GM19099 (cell line): ENCODE measurements around the gene BNC2.

Source experiments
- POLR2A ChIP-seq: IDR thresholded peaks from 3 replicates; pipeline ENCODE4 v1.6.1; 2011; ENCODE audit warnings: low read depth; ENCODE audit not compliant: insufficient read length; ENCODE audit errors: extremely low read depth

Gene BNC2

DNA sequence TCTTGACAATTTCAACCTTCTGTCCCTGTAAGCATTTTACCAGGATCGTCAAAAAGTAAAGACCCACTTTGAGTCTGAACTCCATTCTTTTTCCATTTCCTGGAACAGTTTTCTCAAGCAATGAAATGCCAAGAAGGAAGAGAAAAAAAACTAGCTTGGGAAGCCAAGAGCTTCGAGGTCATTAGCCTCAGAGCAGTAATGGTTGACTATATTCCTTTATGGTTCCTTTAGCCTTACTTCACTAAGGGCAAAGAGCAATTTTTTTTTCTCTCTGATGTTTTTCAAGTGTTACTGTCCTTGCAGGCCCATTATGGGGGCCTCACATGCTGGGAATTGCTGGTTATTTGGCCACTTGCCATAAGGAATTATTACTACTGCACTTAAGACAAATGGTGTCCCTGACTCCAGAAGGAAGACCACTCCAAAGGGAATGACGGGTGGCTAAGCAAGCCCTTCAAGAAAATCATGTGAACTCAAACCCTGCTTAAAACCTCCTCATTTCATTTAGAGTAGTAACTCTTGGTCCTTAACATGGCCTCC lies 37.1 kb downstream of the BNC2 start:
- no peak for TF ChIP-seq POLR2A

DNA sequence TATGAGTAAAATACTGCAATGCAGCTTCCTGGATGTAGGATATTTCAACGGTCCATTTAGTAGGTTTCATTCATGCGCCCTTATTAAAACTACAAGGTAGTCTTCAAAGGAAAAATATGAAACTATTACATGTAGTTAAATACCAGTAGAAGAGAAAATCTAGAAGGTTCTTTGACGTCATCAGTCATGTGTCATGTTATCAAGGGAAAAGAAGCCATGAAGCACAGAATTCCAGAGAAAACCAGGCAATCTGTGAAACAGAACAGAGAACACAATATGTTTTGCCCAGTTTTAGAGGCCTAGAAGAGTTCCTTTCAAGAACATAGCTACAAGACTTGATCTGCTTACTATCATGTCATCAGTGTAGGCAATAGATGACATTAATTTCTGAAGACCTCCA lies 38.4 kb downstream of the BNC2 start:
- TF ChIP-seq POLR2A = no peak

DNA sequence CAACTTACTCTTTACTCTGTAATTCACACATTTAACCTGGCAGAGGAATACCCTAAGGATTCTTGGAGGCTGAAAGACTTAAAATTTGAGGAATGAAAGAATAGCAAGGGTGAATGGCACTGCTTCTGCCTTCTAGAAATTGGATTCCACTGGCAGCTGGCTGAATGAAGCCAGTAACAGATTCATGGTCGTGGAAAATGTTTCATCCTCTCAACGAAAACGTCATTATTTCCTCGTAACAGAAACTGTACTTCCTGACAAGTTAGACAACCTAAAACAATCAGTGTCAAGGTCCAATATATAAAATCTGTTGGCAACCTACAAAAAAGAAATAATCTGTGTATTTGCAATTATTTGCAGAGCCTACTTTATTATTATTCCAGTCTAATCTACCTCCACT lies 39.7 kb downstream of the BNC2 start:
- no peak for TF ChIP-seq POLR2A

DNA sequence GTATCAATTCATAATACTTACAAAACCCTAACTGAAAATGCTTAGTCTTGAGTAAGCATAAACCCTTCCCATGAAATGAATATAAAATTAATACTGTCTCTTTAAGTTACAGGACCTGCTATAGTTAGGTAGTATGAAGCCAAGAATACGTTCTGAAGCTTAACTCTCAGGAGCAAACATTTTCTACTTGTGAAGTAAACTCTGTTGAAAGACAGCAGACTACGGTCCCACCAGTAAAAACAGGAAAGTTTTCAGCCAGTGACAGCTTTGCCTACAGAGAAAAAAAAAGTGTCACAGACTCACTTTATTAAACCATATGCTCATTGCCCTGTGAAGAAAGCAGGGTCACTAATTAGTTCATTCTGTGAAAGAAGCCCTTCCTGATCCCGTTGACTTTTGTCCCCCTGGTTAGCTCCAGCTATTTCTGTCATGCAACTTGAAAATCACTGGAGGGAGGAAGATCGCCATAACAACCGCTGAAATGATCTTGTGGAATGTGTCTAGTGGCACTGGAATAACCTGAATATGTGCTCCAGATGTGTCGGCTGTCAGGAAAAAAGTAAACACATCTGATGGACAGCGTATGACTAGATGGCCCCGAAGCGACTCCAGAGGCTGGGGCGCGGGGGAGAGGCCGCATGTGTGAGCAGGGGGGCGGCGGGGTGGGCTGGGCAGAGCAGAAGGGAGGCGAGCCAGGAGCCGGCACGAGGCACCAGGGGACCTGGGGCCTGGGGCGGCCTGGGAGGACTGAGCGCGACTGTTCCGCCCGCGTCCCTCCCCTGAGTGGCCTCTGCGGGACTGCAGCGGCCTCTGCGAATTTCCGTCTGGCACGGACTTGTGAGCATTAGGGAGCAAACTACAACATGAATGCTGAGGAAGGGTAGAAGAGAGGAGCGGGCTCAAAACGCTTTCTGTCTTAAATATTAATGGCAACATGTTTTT lies 41.9 kb downstream of the BNC2 start:
- TF ChIP-seq POLR2A = no peak

DNA sequence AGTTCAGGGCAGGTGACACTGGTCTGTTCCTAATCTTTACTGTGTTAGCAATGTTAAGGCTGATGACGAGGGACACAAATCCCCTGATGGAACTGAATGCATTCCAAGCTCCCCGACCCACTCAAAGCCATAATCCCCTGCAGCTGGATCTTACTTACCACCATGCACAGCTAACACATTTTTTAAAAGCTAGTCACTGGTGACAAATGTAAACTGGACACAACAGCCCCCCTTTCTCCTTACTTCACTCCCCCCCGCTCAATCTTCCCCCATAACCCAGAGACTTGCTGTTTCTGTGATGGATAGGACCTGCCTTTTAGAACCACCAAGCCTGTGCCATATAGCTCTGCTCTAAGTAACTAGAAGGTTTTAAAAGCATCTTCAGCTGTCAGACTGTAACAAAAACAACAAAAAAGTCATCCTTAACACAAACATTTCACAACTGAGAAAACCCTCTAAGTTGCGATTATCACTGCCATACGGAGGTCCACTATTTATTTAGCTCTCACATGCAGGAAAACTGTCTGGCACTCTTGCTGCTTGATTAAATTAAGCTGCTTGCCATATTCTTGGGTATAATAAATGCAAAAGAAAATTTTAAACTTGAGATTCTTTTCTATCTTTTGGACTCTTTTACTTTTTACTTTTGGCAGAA lies 44.4 kb downstream of the BNC2 start:
- TF ChIP-seq POLR2A = no peak

DNA sequence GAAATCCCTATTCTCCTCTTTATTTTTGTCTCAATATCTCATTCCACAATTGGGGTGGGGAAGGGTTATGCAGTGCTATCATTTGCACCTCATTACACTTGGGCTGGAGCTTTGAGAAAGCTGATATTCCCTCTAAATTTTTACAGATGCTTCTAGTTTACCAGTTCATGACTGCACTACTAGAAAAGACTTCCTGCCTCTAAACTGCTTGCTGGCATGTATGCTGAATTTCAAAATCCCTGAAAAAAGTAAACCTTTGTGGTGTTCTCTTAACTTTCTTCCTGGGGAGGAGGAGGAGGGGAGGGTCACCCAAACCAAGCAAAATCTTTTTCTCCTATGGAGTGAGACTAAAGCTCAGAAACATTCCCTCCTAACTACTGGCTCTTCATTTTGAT lies 45.1 kb downstream of the BNC2 start:
- no peak for TF ChIP-seq POLR2A

DNA sequence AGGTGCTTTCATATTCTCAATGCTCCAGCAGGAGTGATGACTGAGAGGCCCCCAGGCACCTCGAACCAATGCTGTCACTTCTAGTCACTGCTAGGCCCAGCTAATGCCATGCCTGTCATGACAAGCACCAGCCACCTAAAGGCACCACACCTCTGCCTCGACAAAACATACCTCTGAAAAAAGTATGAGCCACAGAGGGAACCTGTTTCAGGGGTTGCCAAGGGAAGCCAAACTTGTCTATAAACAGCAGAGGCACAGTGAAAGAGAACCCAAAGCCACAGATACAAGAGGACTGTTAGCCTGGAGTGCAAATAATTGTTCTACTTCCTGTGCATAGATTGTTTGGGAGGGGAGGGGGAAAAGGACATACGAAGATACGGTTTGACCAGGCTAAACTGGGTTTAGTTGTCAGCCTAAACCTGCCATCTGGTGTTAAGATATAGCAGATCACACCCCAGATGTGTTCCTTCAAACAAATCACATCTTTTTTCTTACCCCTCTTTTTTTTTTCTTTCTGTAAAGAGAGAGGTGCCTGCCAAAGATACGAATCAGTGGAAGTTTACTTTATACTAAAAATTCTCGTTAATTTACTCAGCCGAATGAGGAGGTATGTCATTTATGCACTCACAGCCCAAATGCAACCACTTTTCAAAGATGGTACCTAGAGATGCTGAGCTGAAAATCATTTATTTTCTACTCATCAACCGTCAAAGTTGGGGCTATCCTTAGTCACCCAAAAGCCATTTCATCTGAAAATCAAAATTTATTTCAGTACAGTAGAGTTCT lies 45.7 kb downstream of the BNC2 start:
- TF ChIP-seq POLR2A = no peak

DNA sequence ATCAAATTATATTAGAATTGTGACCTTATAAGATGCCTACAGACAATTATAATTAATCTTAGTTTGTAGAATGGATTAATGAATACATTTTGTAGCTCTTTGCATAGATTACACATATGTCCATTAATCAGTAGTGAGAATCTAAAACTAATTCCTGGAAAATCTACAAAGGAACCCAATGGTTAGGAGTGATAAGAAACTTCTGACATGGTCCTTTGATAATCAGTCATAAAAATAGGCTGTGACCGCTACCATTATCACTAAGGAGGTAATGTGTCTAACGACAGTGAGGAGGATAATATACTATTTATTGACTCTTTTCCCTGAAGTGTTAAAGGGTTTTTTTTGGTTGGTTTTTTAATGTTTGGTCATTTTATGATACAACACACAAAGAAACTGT lies 46.6 kb downstream of the BNC2 start:
- no peak for TF ChIP-seq POLR2A

DNA sequence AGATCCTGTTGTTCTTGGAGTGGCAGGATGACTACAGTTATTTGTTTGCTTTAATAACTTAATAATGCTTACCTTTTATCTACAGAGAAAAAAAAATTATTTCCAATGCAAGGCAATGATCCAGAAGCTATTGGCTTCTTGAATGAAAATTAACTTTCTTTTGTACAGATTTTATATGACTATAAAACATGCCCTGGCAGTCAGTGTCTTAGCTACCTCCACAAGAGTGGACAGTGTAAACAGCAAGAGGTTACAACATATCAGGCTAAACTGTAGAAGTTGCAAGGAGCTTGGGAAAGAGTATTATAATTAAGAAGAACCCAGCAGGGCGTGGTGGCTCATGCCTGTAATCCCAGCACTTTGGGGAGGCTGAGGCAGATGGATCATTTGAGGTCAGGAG lies 49.1 kb downstream of the BNC2 start:
- no peak for TF ChIP-seq POLR2A

DNA sequence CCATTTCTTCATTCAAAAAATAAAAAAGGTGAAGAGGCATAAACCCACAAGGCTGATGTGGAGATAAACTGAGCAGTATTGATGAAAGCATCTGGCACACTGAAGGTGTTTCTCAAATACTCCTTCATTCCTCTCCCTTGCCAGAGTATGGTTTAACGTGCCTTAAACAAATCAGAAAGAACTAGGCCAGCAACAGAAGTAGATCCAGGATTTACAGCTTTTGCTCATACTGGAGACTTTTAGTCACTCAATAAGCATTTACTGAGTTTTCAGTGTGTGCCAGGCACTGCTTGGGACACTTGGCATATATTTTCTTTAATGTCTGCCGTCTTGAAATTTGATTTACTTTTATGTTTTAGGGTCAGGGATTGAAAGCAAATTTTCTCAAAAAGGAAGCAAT lies 53.0 kb downstream of the BNC2 start:
- TF ChIP-seq POLR2A = no peak

DNA sequence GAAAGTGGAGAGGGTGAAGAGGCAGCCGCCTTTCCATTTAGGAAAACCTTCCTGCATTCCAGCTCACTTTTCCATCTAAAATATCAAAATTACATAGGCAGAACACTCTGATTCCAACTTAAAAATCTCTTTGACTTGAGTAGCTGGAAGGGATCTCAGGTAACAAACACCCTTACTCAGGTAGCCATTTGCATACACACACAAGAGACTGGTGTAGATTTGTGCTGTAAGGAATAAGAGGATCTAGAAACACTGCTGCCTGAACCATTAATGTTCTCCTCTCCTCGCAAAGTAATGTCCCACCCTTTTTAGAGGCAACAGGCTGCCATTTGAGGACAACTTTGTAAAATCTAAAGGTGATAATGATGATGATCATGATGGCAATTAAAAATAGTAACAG lies 53.5 kb downstream of the BNC2 start:
- no peak for TF ChIP-seq POLR2A

DNA sequence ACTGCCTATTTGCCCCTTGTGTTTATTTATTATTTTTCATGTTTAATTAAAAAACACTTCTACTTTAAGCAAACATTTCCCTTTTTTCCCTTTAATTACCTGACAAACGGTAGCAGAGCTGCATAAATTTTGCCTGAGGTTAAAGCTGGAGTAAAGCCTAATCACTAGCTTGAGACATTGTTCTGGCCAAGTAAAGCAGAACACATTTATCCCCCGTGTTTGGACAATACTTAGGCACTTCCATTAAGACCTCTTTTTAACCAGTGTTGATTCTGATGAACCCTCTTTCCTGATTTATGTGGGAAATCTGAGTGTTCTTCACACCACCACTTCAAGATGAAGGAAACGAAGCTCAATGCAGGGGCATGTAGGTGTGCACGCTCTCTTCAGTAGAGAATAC lies 54.5 kb downstream of the BNC2 start:
- TF ChIP-seq POLR2A = no peak

DNA sequence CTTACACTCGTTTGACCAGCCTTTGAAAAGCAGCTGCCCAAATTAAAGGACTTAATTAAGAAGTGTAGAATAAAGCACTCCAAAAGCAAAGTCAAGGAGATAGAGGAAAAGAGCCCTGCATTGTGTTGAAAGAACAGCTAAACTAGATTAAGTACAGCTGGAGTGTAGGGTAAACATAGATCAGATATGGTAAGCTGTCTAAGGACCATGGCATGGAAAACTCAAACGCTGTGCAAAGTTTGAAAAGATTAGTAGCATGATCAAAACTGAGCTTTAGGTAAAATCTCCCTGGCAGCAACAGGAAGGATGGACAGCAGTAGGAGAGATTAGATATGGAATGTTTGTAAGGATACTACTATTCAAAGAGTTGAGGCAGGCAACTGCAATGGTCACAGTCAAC lies 55.4 kb downstream of the BNC2 start:
- no peak for TF ChIP-seq POLR2A

DNA sequence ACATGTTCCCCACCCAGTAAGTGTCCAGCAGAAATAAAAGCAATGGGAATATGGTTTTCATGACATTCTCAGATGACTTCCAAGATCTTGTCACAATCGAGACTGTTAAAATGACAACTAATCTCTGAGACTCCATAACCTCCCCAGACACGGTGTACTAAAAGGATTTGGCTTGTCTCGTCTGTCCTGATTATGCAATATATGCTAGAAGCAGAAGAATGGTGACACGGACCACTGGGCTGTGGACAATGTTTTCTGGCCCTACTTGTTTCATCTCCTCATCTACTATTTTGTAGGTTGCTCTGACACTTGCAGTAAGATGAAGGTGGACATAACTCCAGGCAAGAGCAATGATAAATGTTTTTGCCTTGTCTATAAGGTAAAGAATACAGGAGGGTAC lies 56.6 kb downstream of the BNC2 start:
- no peak for TF ChIP-seq POLR2A

DNA sequence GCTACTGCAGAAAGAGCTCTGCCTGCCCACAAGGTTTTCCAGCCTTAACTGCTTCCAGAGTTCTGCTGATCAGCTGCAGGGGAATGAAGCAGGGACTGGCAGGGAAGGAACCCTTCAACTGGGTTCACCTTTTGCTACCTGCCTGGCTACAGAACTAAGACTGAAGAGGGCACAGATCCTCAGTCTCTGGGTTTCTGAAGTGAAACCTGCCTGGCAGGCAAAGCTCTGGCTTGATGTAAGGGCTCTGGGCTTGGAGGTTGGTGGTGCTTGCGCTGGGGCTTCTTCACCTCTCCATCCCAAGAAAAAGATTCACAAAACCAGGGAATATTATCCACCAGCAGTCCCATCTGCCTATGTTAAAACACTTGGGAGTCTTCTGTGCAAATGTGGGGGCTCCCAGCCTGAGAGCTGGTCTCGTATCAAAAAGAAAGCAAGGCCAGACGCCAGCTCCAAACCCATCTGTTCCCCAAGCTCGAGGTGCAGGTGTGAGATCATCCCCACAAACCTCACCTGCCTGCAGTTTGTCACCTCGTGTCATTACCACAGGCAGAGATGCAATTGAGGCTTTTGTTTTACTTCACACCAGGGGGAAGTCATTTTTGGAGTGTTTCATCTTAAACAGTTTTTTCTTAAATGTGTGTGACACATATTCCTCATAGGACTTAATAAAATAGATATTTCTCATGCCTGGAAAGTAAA lies 58.3 kb downstream of the BNC2 start:
- no peak for TF ChIP-seq POLR2A
